OCI-M2 (cell line): ENCODE results near the gene CEND1.
A peak's percentile ranks its signal among the peaks of the same experiment; 100 is the strongest.
"Not testable (repeated sequence)": the region's sequence is repeated elsewhere in the genome, so short reads cannot be mapped to it uniquely, and the experiment has no call there.

ENCODE experiments used
- DNase-seq: peaks from one replicate; lab custom pipeline; 2025; ENCODE audit not compliant: unreplicated experiment; lab: John Stamatoyannopoulos, UW

The CEND1 gene

GRCh38 chr11:765025-765801 lies 24.7 kb downstream of the CEND1 start:
- DNase-seq = no peak

- DNase-seq = no peak
Measured at GRCh38 chr11:764322-765024, 25.4 kb downstream of the CEND1 start.

- DNase-seq = no peak
Measured at GRCh38 chr11:763549-764321, 26.2 kb downstream of the CEND1 start.

- DNase-seq = no peak
Measured at GRCh38 chr11:763073-763463, 26.8 kb downstream of the CEND1 start.

GRCh38 chr11:762421-763072 lies 27.3 kb downstream of the CEND1 start:
- DNase-seq = no peak

GRCh38 chr11:761526-762108 lies 28.3 kb downstream of the CEND1 start:
- DNase-seq = no peak

- no peak for DNase-seq
Measured at GRCh38 chr11:760236-760635, 29.7 kb downstream of the CEND1 start.

- no peak for DNase-seq
Measured at GRCh38 chr11:749731-750130, 40.2 kb downstream of the CEND1 start.

- DNase-seq = no peak
Measured at GRCh38 chr11:748007-748359, 41.9 kb downstream of the CEND1 start.

GRCh38 chr11:747158-748006 lies 42.5 kb downstream of the CEND1 start, which contains the start of gene TALDO1:
Gene TALDO1 (plus strand): TSS chr11:747464. CDS start chr11:747482, 18 bp downstream.
- peak; percentile 22 for DNase-seq

- no peak for DNase-seq
Measured at GRCh38 chr11:746289-747157, 43.4 kb downstream of the CEND1 start.

GRCh38 chr11:745428-745827 lies 44.5 kb downstream of the CEND1 start:
- no peak for DNase-seq

- DNase-seq = no peak
Measured at GRCh38 chr11:742571-743201, 47.2 kb downstream of the CEND1 start.

GRCh38 chr11:742156-742546 lies 47.7 kb downstream of the CEND1 start:
- no peak for DNase-seq

GRCh38 chr11:737899-738298 lies 52.0 kb downstream of the CEND1 start:
- not testable (repeated sequence) for DNase-seq

- no peak for DNase-seq
Measured at GRCh38 chr11:737366-737765, 52.5 kb downstream of the CEND1 start.
